H9 (cell line): ENCODE data around the gene MEA1. TPM values are rescaled to one million over a fixed set of nuclear protein-coding genes. Genes with fewer than 3 reads are reported as not detected.
A peak's percentile ranks its signal among the peaks of the same experiment; 100 is the strongest.

Experiments
- DNase-seq: peaks from one replicate; pipeline ENCODE4 v3.0.0-alpha.2; 2017
- H2AFZ ChIP-seq: one replicate; pipeline ENCODE4 v1.6.1; 2013; ENCODE audit warnings: mild to moderate bottlenecking, low read length, control low read depth, moderate library complexity
- H2AK5ac ChIP-seq: 2 replicates; pipeline ENCODE4 v1.6.1; 2013; ENCODE audit warnings: low read length, control low read depth, mixed read lengths; ENCODE audit not compliant: insufficient read length
- H2BK120ac ChIP-seq: one replicate; pipeline ENCODE4 v1.6.1; 2013; ENCODE audit warnings: low read depth, mild to moderate bottlenecking, low read length, control low read depth, inconsistent platforms; ENCODE audit not compliant: poor library complexity, severe bottlenecking
- H2BK12ac ChIP-seq: 2 replicates; pipeline ENCODE4 v1.6.1; 2013; ENCODE audit warnings: low read length, control low read depth, mixed read lengths, low read depth; ENCODE audit not compliant: insufficient read length
- H2BK15ac ChIP-seq: 2 replicates; pipeline ENCODE4 v1.6.1; 2013; ENCODE audit warnings: low read depth, low read length, control low read depth
- H2BK20ac ChIP-seq: one replicate; pipeline ENCODE4 v1.6.1; 2013; ENCODE audit warnings: low read depth, mild to moderate bottlenecking, low read length, control low read depth, inconsistent platforms; ENCODE audit not compliant: poor library complexity, severe bottlenecking
- H2BK5ac ChIP-seq: 2 replicates; pipeline ENCODE4 v1.6.1; 2013; ENCODE audit warnings: low read length, control low read depth, mixed read lengths; ENCODE audit not compliant: insufficient read length
- H3K14ac ChIP-seq: 2 replicates; pipeline ENCODE4 v1.6.1; 2013; ENCODE audit warnings: low read length, control low read depth; ENCODE audit not compliant: insufficient read depth
- H3K18ac ChIP-seq: 2 replicates; pipeline ENCODE4 v1.6.1; 2013; ENCODE audit warnings: low read depth, mild to moderate bottlenecking, mixed read lengths, low read length, control low read depth; ENCODE audit not compliant: insufficient read length
- H3K23ac ChIP-seq: 2 replicates; pipeline ENCODE4 v1.6.1; 2013; ENCODE audit warnings: low read length, control low read depth, mixed read lengths, low read depth; ENCODE audit not compliant: insufficient read length
- H3K23me2 ChIP-seq: 2 replicates; pipeline ENCODE4 v1.6.1; 2013; ENCODE audit warnings: low read depth, mild to moderate bottlenecking, mixed read lengths, low read length, control low read depth; ENCODE audit not compliant: insufficient read length, poor library complexity, severe bottlenecking
- H3K27ac ChIP-seq: 2 replicates; pipeline ENCODE4 v1.5.1; 2013; ENCODE audit warnings: low read length, control low read depth, mixed read lengths, low read depth; ENCODE audit not compliant: insufficient read length
- H3K27me3 ChIP-seq: 2 replicates; pipeline ENCODE4 v1.6.1; 2013; ENCODE audit warnings: low read length, control low read depth, inconsistent platforms; ENCODE audit not compliant: insufficient read depth
- H3K4ac ChIP-seq: 2 replicates; pipeline ENCODE4 v1.6.1; 2013; ENCODE audit warnings: low read depth, mild to moderate bottlenecking, control low read depth, inconsistent platforms, low read length, moderate library complexity
- H3K4me1 ChIP-seq: 2 replicates; pipeline ENCODE4 v1.6.1; 2013; ENCODE audit warnings: low read length, control low read depth, inconsistent platforms; ENCODE audit not compliant: insufficient read depth
- H3K4me2 ChIP-seq: 2 replicates; pipeline ENCODE4 v1.6.1; 2013; ENCODE audit warnings: low read length, control low read depth, mixed read lengths; ENCODE audit not compliant: insufficient read length, insufficient read depth
- H3K56ac ChIP-seq: 2 replicates; pipeline ENCODE4 v1.6.1; 2013; ENCODE audit warnings: low read depth, mild to moderate bottlenecking, mixed read lengths, low read length, control low read depth; ENCODE audit not compliant: insufficient read length
- H3K79me1 ChIP-seq: 2 replicates; pipeline ENCODE4 v1.6.1; 2013; ENCODE audit warnings: low read depth, mild to moderate bottlenecking, moderate library complexity, low read length, control low read depth, inconsistent platforms; ENCODE audit not compliant: insufficient read depth, poor library complexity, severe bottlenecking
- H3K79me2 ChIP-seq: 2 replicates; pipeline ENCODE4 v1.6.1; 2013; ENCODE audit warnings: low read length, control low read depth, inconsistent platforms; ENCODE audit not compliant: insufficient read depth
- H3K9ac ChIP-seq: 2 replicates; pipeline ENCODE4 v1.6.1; 2013; ENCODE audit warnings: low read length, control low read depth, mixed read lengths; ENCODE audit not compliant: insufficient read length; ENCODE audit errors: extremely low read depth
- H3K9me3 ChIP-seq: one replicate; pipeline ENCODE4 v1.6.1; 2013; ENCODE audit warnings: low read depth, low read length, inconsistent platforms; ENCODE audit not compliant: control insufficient read depth
- H3T11ph ChIP-seq: one replicate; pipeline ENCODE4 v1.6.1; 2013; ENCODE audit warnings: mild to moderate bottlenecking, low read length, control low read depth, inconsistent platforms
- H4K20me1 ChIP-seq: one replicate; pipeline ENCODE4 v1.6.1; 2013; ENCODE audit not compliant: control insufficient read depth, insufficient read length, insufficient read depth
- H4K5ac ChIP-seq: 2 replicates; pipeline ENCODE4 v1.6.1; 2013; ENCODE audit warnings: low read depth, mild to moderate bottlenecking, mixed read lengths, low read length, control low read depth; ENCODE audit not compliant: insufficient read length
- H4K8ac ChIP-seq: replicated peaks from 2 replicates; pipeline ENCODE4 v1.6.1; 2013; ENCODE audit warnings: low read length, control low read depth, mixed read lengths, low read depth; ENCODE audit not compliant: insufficient read length
- H4K91ac ChIP-seq: 2 replicates; pipeline ENCODE4 v1.6.1; 2013; ENCODE audit warnings: low read depth, mild to moderate bottlenecking, moderate library complexity, mixed read lengths, low read length, control low read depth; ENCODE audit not compliant: insufficient read length
- H3K27ac Mint-ChIP-seq, 3 experiments: 2 replicates in 2 of 3; 3 replicates in 1 of 3; pipeline ENCODE4 v1.8.0; 2020 to 2021; ENCODE audit warnings: mixed read lengths in 3 of 3, mild to moderate bottlenecking in 1 of 3, moderate library complexity in 1 of 3
- H3K27me3 Mint-ChIP-seq: 2 replicates; pipeline ENCODE4 v1.8.0; 2021; ENCODE audit warnings: low read depth, mild to moderate bottlenecking, moderate library complexity, mixed read lengths
- H3K36me3 Mint-ChIP-seq, 3 experiments: 2 replicates in 2 of 3; 3 replicates in 1 of 3; pipeline ENCODE4 v1.8.0; 2020 to 2021; ENCODE audit warnings: low read depth in 3 of 3, mixed read lengths in 3 of 3; ENCODE audit not compliant: insufficient read depth in 1 of 3
- H3K4me1 Mint-ChIP-seq, 2 experiments: 2 replicates each; pipeline ENCODE4 v1.8.0; 2020; ENCODE audit warnings: mixed read lengths in 2 of 2
- H3K4me3 Mint-ChIP-seq, 2 experiments: 2 replicates in 1 of 2; 3 replicates in 1 of 2; pipeline ENCODE4 v1.8.0; 2020 to 2021; ENCODE audit warnings: mild to moderate bottlenecking in 2 of 2, mixed read lengths in 2 of 2, moderate library complexity in 1 of 2
- H3K9me3 Mint-ChIP-seq, 2 experiments: 2 replicates in 1 of 2; 3 replicates in 1 of 2; pipeline ENCODE4 v1.8.0; 2020; ENCODE audit warnings: mild to moderate bottlenecking in 2 of 2, mixed read lengths in 2 of 2, moderate library complexity in 1 of 2
- WGBS: extraction: QIAGEN DNeasy Blood & Tissue Kit; methylation state at CpG from one replicate; pipeline ENCODE4 v1.1.7; 2013; ENCODE audit warnings: missing lambda C conversion rate, low lambda C conversion rate, mixed read lengths; ENCODE audit not compliant: insufficient read length; ENCODE audit errors: extremely low coverage; 5-methylcytosine and 5-hydroxymethylcytosine counted together
- total RNA-seq: library from RNA; stranded (reverse); gene quantifications from 2 replicates; pipeline ENCODE4 v1.2.1, GENCODE V29; 2021
- TF ChIP-seq, protein P1 (sequence below): fragments of 200-600 bp; sonication (generic); conservative IDR thresholded peaks from 3 replicates; pipeline ENCODE4 v1.8.0; 2021; ENCODE audit warnings: antibody characterized with exemption, mild to moderate bottlenecking

Gene MEA1
- total RNA-seq, 1 experiment from 2014 or later, result 113 TPM

- DNase-seq, result no peak
- Histone ChIP-seq H2BK5ac (no peak overlapping the region), H2BK120ac (no peak overlapping the region), H3K14ac (no peak overlapping the region), H2AFZ (no peak overlapping the region), H4K8ac (no peak overlapping the region), H4K91ac (no peak overlapping the region), H3T11ph (no peak overlapping the region), H4K20me1 (no peaks in the 10 kb centered on the region), H3K4me2 (no peak overlapping the region), H3K18ac (no peak overlapping the region), H3K79me1 (peaks cover 7% of the 10 kb centered on the region), H3K4me1 (no peaks in the 10 kb centered on the region), H3K23me2 (peaks cover 7% of the 10 kb centered on the region), H2BK15ac (no peak overlapping the region), H3K56ac (no peak overlapping the region), H2BK12ac (no peak overlapping the region), H3K27ac (no peak overlapping the region), H3K27me3 (no peaks in the 10 kb centered on the region), H3K4ac (no peak overlapping the region), H4K5ac (no peak overlapping the region), H3K9ac (no peak overlapping the region), H3K79me2 (0 out of 2 replicates have a peak, but pooled peaks cover 2% of the 10 kb centered on the region), H3K23ac (no peak overlapping the region), H2BK20ac (no peak overlapping the region), H3K9me3 (no peaks in the 10 kb centered on the region), H2AK5ac (no peak overlapping the region)
- H3K36me3 Mint-ChIP-seq, result peaks cover 40 to 66% (median 54%) of the 10 kb centered on the region in 3 experiments; a peak in 6 of 7 replicates
- no peaks in the 10 kb centered on the region for H3K27me3 Mint-ChIP-seq
- H3K4me1 Mint-ChIP-seq, result peaks cover 4 to 12% of the 10 kb centered on the region in 2 experiments; a peak in 3 of 4 replicates
- WGBS, result no CpG with 5 or more reads among the region's 2 CpGs
- no peak overlapping the region for H3K4me3 Mint-ChIP-seq
- no peaks in the 10 kb centered on the region for H3K9me3 Mint-ChIP-seq
- peak overlapping the region in 2 of 3 experiments; percentile 4 to 42; a peak in 2 of 7 replicates for H3K27ac Mint-ChIP-seq
- TF ChIP-seq, protein P1, sequence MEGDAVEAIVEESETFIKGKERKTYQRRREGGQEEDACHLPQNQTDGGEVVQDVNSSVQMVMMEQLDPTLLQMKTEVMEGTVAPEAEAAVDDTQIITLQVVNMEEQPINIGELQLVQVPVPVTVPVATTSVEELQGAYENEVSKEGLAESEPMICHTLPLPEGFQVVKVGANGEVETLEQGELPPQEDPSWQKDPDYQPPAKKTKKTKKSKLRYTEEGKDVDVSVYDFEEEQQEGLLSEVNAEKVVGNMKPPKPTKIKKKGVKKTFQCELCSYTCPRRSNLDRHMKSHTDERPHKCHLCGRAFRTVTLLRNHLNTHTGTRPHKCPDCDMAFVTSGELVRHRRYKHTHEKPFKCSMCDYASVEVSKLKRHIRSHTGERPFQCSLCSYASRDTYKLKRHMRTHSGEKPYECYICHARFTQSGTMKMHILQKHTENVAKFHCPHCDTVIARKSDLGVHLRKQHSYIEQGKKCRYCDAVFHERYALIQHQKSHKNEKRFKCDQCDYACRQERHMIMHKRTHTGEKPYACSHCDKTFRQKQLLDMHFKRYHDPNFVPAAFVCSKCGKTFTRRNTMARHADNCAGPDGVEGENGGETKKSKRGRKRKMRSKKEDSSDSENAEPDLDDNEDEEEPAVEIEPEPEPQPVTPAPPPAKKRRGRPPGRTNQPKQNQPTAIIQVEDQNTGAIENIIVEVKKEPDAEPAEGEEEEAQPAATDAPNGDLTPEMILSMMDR, result no peak
These were observed 10.7 kb upstream of the MEA1 start for GRCh38 chr6:43024436-43024835.
